HepG2 (cell line): Measurements from ENCODE around the gene VKORC1. TPM values are rescaled to one million over a fixed set of nuclear protein-coding genes. Genes with fewer than 3 reads are reported as not detected.

Experiments used
- CHD4 ChIP-seq: fragments of 200-600 bp; sonication (generic); IDR thresholded peaks from 2 replicates; pipeline ENCODE4 v1.7.0; 2017; ENCODE audit warnings: mild to moderate bottlenecking, low read length, borderline replicate concordance
- CSRNP1 ChIP-seq: sonication (generic); formaldehyde crosslinking; IDR thresholded peaks from 2 replicates; pipeline ENCODE4 v1.8.1; 2023; ENCODE audit warnings: mild to moderate bottlenecking, missing genetic modification reagents
- EHMT2 ChIP-seq: fragments of 200-600 bp; sonication (generic); IDR thresholded peaks from 2 replicates; pipeline ENCODE4 v1.7.0; 2017; ENCODE audit warnings: antibody characterized with exemption, low read depth, low read length, borderline replicate concordance
- ELK4 ChIP-seq: sonication (generic); formaldehyde crosslinking; IDR thresholded peaks from 2 replicates; pipeline ENCODE4 v1.9.0; 2021; ENCODE audit warnings: missing genetic modification reagents, borderline replicate concordance
- IRF2 ChIP-seq: IDR thresholded peaks from 2 replicates; pipeline ENCODE4 v1.6.1; 2018; ENCODE audit warnings: missing genetic modification reagents, missing compliant biosample characterization
- RNF219 ChIP-seq: sonication (generic); formaldehyde crosslinking; IDR thresholded peaks from 2 replicates; pipeline ENCODE4 v1.5.0; 2020; ENCODE audit warnings: mild to moderate bottlenecking, missing genetic modification reagents
- U2AF1 ChIP-seq: fragments of 200-400 bp; formaldehyde crosslinking; optimal IDR thresholded peaks from 2 replicates; pipeline ENCODE3; 2017; ENCODE audit warnings: mild to moderate bottlenecking, low read depth, low read length
- ZBTB39 ChIP-seq: sonication (generic); formaldehyde crosslinking; IDR thresholded peaks from 2 replicates; pipeline ENCODE4 v1.5.0; 2020; ENCODE audit warnings: missing genetic modification reagents
- ZNF232 ChIP-seq: sonication (generic); formaldehyde crosslinking; IDR thresholded peaks from 2 replicates; pipeline ENCODE4 v1.4.0; 2020; ENCODE audit warnings: missing genetic modification reagents, borderline replicate concordance
- ZNF430 ChIP-seq: sonication (generic); formaldehyde crosslinking; IDR thresholded peaks from 2 replicates; pipeline ENCODE4 v1.9.0; 2021; ENCODE audit warnings: mild to moderate bottlenecking, missing genetic modification reagents
- ZNF451 ChIP-seq: sonication (generic); formaldehyde crosslinking; IDR thresholded peaks from 2 replicates; pipeline ENCODE4 v1.5.0; 2020; ENCODE audit warnings: mild to moderate bottlenecking, missing genetic modification reagents
- ZNF772 ChIP-seq: sonication (generic); formaldehyde crosslinking; IDR thresholded peaks from 2 replicates; pipeline ENCODE4 v1.5.0; 2020; ENCODE audit warnings: mild to moderate bottlenecking, missing genetic modification reagents
- polyA plus RNA-seq, 8 experiments: library from polyadenylated mRNA; depleted of rRNA in 3 of 8; stranded (reverse) in 7 of 8; unstranded in 1 of 8; fragments of >200 nt; fragmentation: Illumina TruSeq in 4 of 8; extraction: Trizol in 4 of 8; gene quantifications; 2 replicates each; pipeline versions ENCODE4 v1.2.1 to v1.2.3, GENCODE V29; 2011 to 2016; ENCODE audit warnings: low read depth in 4 of 8, missing spikeins in 1 of 8, mixed read lengths in 1 of 8; ENCODE audit not compliant: insufficient read depth in 1 of 8
- total RNA-seq, 5 experiments: library from RNA; depleted of rRNA; stranded (reverse); fragments of >200 nt; fragmentation: Illumina TruSeq; extraction: Trizol; gene quantifications; 2 replicates each; pipeline ENCODE4 v1.2.3, GENCODE V29; 2016; ENCODE audit warnings: low read depth in 1 of 5
- TF ChIP-seq, protein P1 (sequence below): IDR thresholded peaks from 2 replicates; pipeline ENCODE4 v1.6.1; 2016; ENCODE audit warnings: control low read depth
- TF ChIP-seq, protein P2 (sequence below): sonication (generic); formaldehyde crosslinking; IDR thresholded peaks from 2 replicates; pipeline ENCODE4 v1.5.0; 2020; ENCODE audit warnings: mild to moderate bottlenecking, missing genetic modification reagents, moderate library complexity

VKORC1 gene
- total and polyA plus RNA-seq, 2 of the 13 experiments (the other 11 are each of a cell fraction or from before 2014, with no cell fraction given), result 141 to 615 TPM

GRCh38 chr16:31142109-31143010, 47.8 kb upstream of the VKORC1 start (continued):
- TF ChIP-seq ZBTB39 (CRISPR knock-in tag), result no peak
- TF ChIP-seq ZNF772 (CRISPR knock-in tag), result peak; percentile 98
- TF ChIP-seq ZNF451 (CRISPR knock-in tag), result 0 out of 2 replicates have a peak, but pooled peaks have one; percentile 84
- TF ChIP-seq EHMT2, result no peak
- TF ChIP-seq RNF219 (CRISPR knock-in tag), result no peak
- no peak for TF ChIP-seq CHD4
- TF ChIP-seq CSRNP1 (CRISPR knock-in tag), result peak; percentile 52; the same call in 1 of the 2 replicates
- TF ChIP-seq, protein P1, sequence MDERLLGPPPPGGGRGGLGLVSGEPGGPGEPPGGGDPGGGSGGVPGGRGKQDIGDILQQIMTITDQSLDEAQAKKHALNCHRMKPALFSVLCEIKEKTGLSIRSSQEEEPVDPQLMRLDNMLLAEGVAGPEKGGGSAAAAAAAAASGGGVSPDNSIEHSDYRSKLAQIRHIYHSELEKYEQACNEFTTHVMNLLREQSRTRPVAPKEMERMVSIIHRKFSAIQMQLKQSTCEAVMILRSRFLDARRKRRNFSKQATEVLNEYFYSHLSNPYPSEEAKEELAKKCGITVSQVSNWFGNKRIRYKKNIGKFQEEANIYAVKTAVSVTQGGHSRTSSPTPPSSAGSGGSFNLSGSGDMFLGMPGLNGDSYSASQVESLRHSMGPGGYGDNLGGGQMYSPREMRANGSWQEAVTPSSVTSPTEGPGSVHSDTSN (CRISPR knock-in tag), result no peak
- TF ChIP-seq IRF2 (CRISPR knock-in tag), result peak; percentile 92
- TF ChIP-seq ELK4, result no peak
- TF ChIP-seq, protein P2, sequence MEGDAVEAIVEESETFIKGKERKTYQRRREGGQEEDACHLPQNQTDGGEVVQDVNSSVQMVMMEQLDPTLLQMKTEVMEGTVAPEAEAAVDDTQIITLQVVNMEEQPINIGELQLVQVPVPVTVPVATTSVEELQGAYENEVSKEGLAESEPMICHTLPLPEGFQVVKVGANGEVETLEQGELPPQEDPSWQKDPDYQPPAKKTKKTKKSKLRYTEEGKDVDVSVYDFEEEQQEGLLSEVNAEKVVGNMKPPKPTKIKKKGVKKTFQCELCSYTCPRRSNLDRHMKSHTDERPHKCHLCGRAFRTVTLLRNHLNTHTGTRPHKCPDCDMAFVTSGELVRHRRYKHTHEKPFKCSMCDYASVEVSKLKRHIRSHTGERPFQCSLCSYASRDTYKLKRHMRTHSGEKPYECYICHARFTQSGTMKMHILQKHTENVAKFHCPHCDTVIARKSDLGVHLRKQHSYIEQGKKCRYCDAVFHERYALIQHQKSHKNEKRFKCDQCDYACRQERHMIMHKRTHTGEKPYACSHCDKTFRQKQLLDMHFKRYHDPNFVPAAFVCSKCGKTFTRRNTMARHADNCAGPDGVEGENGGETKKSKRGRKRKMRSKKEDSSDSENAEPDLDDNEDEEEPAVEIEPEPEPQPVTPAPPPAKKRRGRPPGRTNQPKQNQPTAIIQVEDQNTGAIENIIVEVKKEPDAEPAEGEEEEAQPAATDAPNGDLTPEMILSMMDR, result peak; percentile 98
- no peak for TF ChIP-seq ZNF232 (CRISPR knock-in tag)
- TF ChIP-seq ZNF430, result 0 out of 2 replicates have a peak, but pooled peaks have one; percentile 47
- no peak for TF ChIP-seq U2AF1
